ENCODE measurements around the gene ZNF548. TPM values are rescaled to one million over a fixed set of nuclear protein-coding genes. Genes with fewer than 3 reads are reported as not detected.

Gene ZNF548
- total RNA-seq, 1 donor from 2014 or later = 14.7 TPM

GRCh38 chr19:57452307-57452706 lies 62.7 kb downstream of the ZNF548 start:
- DNase-seq (ENCODE audit: missing footprints) = no peak
- ATAC-seq = no peak
- intact Hi-C loops (cut with DNase I) = no loop called here

Other genes with a start within 250 kb of the ZNF548 start
- gene ZIM3, start 244.7 kb upstream of the ZNF548 start, total RNA-seq = not detected
- not detected for gene DUXA, start 222.4 kb upstream of the ZNF548 start, total RNA-seq
- 16.5 TPM for gene ZNF264, start 198.4 kb upstream of the ZNF548 start, total RNA-seq
- 1.2 TPM for gene AURKC, start 158.8 kb upstream of the ZNF548 start, total RNA-seq
- 9.7 TPM for gene ZNF805, start 149.2 kb upstream of the ZNF548 start, total RNA-seq
- 27.3 TPM for gene ZNF460, start 109.4 kb upstream of the ZNF548 start, total RNA-seq
- gene ZNF543, start 69.4 kb upstream of the ZNF548 start, total RNA-seq = 5.3 TPM
- 7.8 TPM for gene ZNF304, start 38.6 kb upstream of the ZNF548 start, total RNA-seq
- gene TRAPPC2B, start 26.3 kb upstream of the ZNF548 start, total RNA-seq = 9.7 TPM
- 2.4 TPM for gene ZNF547, start 26.3 kb upstream of the ZNF548 start, total RNA-seq
- 9.4 TPM for gene ZNF17, start 21.3 kb downstream of the ZNF548 start, total RNA-seq
- 3.2 TPM for gene ZNF749, start 45.5 kb downstream of the ZNF548 start, total RNA-seq
- 3.3 TPM for gene VN1R1, start 67.3 kb downstream of the ZNF548 start, total RNA-seq
- 18.3 TPM for gene ZNF772, start 87.7 kb downstream of the ZNF548 start, total RNA-seq
- 6.8 TPM for gene ZNF419, start 97.9 kb downstream of the ZNF548 start, total RNA-seq
- 5.0 TPM for gene ZNF773, start 110.1 kb downstream of the ZNF548 start, total RNA-seq
- 3.6 TPM for gene ZNF549, start 137.5 kb downstream of the ZNF548 start, total RNA-seq
- gene ZNF550, start 170.0 kb downstream of the ZNF548 start, total RNA-seq = 9.5 TPM
- gene ZNF416, start 189.1 kb downstream of the ZNF548 start, total RNA-seq = 4.3 TPM
- gene ZIK1, start 194.3 kb downstream of the ZNF548 start, total RNA-seq = 3.3 TPM
- 3.8 TPM for gene ZNF530, start 210.0 kb downstream of the ZNF548 start, total RNA-seq
- 14.9 TPM for gene ZNF134, start 224.4 kb downstream of the ZNF548 start, total RNA-seq
- 10.1 TPM for gene ZNF211, start 243.3 kb downstream of the ZNF548 start, total RNA-seq